CD4-positive, alpha-beta T cell treated with Interleukin-17A for 1 hour (primary cell): ENCODE measurements around the gene EPHA2.

Experiments
- DNase-seq: peaks from one replicate; pipeline ENCODE4 v3.0.0-alpha.2; 2020

The EPHA2 gene

DNA sequence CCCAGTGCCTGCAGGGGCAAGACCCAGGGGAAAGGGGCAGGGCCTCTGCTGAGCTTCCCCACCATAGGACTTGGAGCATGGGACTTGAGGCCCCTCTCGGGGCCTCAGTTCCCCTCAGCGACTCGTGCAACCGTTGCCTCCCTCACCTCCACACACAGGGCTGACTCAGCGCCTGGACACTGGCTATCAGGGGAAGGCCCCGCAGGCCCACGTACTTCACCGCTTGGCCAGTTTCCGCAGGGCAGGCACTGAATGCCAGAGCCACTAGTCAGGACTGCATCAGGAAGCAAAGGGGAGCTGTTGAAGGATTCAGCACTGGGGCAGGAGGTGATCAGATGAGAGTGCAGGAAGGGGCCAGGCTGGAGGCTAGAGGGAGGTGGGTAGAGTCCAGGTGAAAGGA, 66.9 kb downstream of the EPHA2 start:
- DNase-seq, result no peak

DNA sequence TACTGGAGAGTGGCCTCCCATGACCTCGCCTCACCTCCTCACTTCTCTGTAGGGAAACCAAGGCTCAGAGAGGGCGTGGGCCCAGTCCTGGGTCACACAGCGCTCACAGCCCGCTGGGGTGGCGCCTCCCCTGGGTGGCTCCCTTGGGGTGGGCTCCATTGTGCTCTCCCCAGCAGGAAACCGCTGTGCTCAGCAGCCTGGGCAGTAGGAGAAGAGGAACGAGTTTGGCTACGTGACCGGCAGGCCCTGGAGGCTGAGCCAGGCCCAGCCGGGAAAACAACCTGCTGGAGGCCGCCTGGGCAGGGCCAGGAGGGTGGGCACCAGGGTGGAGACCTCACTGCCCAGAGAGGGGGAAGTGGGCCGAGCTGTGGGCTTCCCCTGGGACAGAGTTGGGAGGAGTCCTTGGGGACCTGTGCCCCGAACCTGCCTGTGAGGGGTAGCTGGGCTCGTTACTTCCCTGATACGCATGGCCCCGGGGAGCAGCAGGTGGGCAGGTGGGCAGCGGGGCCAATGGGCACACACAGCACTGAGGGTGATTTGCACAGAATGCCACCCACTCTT, 67.4 kb downstream of the EPHA2 start:
- DNase-seq, result no peak

DNA sequence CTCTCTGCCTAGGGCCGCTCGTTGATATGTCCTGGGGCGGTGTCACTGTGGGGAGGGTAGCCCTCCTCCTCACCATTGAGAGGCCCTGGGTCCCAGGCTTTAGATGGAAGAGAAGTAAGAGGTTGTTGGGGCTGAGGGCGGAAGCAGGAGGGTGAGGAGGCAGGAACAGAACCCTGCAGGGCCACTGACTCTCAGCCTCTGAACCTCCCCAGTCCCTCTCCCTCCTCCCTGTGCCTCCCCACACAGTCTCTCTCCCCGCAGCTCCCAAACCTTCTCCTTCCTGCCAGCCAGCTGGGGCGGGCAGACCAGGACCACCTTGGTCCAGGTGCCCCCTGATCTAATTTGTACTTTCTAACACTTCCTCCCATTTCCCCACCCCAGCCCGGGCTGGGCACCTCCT, 68.1 kb downstream of the EPHA2 start:
- DNase-seq, result no peak

DNA sequence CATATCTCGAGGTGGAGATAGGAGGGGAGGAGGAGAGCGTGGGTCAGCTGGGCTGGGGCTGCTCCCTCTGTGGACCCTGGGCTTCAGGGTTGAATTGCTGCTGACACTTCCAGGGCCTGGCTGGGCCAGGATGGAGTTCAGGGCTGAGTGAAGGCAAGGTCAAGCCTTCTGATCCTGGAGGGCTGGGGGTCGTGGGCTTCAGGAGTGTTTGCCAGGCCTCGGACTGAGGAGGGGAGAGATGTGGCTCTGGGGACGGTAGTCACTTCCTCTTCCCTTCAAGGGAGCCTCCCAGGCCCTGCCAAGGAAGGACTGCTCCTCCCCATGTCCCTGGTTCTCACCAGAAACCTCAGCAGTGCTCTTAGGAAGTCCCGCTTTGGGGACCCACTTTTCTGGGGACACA, 70.3 kb downstream of the EPHA2 start:
- no peak for DNase-seq

DNA sequence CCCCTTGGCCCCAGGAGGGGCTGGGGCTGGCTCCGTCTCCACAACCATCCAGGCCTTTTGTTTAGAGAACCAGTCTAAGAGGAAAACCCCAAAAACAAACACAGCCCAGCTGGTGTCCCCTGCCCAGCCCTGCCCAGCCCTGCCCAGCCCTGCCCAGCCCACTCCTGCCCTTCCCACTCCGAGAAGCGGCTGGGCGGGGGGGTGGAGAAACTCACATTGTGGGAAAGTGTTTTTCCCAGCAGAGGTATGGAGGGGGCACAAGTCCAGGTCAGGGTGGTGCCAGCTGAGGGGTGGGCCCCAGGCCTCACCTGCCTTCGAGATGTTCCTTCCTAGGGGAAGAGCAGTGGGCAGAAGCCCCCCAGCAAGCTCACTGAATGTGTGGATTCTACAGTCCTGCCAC, 72.4 kb downstream of the EPHA2 start:
- DNase-seq, result no peak

DNA sequence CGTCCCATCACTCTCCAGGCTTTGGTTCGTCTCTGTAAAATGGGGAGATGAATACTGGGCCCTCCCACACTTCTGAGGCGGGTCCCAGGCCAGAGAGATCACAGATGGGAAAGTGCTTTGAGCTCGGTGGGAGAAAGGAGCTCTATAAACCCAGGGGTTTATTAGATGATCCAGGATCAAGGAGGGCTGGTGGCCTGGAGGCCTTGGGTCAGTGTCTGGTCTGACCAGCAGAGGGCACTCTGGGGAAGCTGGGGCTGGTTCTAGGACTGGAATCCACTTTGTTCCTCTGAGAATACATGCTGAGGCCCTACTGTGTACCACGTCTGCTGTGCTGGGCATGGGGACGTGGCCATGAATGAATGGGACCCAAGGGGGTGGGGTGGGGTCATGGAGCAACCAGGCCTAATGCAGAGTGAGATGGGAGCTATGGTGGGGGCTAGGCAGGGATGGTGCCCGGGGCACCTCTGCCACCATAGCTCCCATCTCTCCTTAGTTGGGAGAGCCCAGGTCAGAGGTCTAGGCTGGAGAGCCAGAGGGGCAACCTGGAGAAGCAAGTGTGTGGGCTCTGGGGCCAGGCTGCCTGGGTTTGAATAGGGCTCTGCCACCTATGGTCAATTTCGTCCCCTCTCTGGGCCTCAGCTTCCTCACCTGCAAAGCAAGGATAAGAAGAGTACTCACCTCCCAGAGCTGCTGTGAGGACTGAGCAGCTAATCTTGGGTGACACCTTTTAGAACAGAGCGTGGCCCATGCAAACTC, 73.4 kb downstream of the EPHA2 start:
- DNase-seq, result peak; percentile 64

DNA sequence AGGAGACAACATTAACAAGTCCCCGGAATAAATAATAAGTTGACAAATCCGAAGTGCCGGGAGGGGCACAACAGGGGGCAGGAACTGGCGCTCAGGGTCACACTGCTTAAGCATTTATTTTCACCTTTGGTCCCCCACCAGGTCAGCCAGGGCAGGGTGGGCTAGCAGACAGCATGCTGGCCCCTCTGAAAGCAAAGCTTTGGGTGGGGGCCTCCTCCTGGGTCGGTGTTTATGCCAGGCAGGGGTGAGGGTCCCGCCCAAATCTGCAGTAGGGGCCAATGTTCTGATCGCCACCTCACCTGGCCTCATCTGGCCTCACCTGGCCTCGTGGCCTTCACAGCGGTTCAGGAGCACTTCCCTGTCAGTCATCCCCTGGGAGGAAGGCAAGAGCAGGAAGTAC, 74.2 kb downstream of the EPHA2 start:
- no peak for DNase-seq

DNA sequence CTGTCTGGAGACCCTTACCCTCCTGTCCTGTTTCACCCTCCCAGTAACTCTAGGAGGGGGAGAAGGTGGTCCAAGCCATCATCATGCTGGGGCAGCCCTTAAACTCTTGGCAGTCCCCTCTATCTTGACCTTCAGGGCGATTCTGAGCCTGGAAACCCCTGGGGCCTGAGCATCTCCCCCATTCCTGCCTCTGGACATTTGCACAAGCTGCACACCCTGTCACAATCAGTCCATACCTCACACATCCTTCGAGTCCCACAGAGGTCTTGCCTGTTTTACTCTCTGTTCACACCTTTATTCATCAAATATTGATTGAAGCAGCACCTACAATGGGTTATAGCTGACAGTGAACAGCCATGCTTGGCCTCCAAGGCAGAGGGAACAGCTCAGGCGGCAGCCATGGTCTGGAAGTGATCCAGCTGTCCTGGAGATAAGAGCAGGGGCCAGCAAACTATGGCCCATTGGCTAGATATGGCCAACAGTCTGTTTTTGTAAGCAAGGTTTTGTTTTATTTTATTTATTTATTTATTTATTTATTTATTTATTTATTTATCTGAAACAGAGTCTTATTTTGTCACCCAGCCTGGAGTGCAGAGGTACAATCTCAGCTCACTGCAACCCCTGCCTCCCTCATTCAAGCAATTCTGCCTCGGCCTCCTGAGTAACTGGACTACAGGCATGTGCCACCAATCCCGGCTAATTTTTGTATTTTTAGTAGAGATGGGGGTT, 75.3 kb downstream of the EPHA2 start:
- no peak for DNase-seq

DNA sequence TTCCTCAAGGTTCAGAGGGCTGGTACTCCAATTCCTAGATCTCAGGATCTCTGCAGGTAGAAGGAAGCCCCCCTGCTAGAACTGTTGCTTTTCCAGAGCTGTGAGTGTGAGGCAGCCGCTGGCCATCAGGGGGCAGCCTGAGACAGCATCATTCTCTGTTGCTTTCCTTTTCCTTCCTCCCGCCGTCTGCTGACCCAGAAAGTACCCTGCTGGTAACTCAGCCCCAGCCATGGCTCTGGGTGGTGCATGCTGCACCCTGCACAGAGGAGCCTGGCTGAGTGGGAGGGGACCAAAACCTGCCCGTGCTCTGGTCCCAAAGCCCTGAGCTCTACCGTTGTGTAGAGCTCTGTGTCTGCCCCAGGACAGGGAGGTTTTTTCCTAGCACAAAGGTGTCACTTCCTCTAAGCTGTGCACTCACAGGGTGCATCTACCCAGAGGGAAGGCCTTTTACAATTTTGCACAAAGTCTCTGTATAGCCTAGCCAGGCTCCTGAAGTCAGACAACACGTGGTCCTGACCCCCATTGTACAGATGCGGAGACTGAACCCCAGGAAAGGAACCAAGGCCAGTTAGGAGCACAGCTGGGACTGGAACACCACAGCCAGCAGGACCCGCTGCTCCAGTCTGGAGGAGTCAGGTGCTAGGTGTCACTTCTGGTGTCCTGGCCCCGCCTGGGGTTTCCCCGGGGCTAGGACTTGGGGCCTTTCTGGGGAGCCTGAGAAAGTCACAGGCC, 76.8 kb downstream of the EPHA2 start:
- DNase-seq, result peak; percentile 81

DNA sequence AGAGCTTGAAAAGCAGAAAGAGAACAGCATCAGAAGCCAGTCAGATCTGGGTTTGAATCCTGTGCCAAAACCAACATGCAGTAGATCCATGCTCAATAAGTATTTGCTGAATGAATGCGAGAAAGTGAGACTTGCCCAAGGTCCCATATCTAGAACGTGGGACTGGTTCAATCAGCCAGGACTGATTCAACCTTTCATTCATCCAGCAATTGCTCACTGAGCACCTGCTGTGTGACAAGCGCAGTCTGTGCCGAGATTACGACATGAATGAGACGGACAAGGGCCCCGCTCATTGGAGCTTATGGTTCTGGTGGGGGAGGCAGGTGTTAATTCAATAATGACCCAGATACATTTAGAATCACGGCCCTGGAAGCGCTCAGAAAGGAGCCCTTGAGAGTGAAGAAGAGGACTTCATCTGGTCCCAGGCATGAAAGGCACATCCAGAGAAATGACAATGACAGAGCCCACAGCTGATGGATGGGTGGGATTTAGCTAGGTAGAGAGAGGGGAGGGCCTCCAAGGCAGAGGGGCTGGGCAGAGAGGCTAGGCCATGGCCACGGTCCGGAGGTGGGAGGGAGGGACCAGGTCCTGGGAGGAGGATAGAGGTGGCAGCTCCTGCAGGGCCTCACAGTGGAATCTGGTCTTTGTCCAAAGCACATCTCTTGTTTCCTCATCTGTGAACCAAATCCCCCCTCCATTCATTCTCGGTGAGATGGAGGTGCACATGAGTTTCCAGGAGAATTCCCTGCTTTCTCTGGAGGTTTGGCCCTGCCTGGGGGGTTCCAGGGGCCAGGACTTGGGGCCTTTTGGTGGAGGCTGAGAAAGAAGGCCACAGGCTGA, 78.2 kb downstream of the EPHA2 start:
- DNase-seq, result no peak

DNA sequence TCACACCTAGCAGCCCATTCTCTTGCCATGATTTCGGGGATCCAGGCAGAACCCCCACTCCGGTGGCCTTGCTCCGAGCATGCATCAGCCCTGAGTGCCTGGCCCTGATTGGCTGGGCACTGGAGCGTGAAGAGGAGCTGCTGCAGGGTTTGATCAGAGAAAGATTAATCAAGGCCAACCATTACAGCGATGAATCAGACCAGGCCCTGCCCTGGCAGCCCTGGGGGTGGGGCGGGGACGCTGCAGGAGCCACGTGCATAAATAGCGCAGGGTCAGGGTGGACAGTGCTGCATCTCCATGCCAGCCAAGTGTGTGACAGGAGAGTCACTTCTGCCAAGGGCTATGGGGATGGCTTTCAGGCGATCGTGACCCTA, 79.0 kb downstream of the EPHA2 start:
- DNase-seq, result no peak

DNA sequence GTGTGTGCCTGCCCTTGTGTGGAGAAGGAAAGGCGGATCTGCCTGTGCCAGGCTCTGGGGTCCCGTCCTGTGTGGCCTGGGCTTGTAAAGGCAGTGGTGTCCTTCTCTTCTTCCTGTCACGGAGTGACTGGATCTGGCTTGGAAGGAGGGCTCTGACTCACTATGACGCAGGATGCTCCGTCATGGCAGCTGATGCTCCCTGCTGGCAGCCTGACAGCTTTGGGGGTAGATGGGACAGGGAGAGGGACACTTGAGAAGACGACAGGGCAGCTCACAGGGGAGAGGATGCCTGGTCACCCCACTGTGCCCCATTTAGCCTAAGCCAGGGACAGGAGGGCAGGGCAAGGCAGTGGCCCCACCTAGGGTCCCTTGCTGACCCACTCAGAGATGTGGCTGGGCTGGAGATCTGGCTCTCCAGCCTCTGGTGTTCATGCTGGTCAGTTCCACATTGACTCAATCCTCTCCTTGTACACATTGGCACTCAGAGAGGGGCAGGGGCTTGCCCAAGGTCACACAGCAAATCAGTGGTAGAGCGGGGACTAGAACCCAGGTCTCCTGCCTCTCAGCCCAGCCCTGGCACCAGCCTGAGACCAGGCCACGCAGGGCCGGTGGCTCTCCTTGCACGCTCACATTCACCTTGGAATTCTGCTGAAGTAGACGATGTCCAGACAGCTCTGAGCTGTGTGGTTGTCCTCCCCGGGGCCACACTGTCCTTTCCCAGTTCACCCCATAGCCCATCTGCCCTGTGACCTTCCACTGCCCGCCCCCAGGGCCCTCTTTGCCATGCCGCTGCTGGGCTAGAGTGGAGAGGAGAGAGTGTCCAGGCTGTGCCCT, 79.6 kb downstream of the EPHA2 start:
- DNase-seq, result no peak

DNA sequence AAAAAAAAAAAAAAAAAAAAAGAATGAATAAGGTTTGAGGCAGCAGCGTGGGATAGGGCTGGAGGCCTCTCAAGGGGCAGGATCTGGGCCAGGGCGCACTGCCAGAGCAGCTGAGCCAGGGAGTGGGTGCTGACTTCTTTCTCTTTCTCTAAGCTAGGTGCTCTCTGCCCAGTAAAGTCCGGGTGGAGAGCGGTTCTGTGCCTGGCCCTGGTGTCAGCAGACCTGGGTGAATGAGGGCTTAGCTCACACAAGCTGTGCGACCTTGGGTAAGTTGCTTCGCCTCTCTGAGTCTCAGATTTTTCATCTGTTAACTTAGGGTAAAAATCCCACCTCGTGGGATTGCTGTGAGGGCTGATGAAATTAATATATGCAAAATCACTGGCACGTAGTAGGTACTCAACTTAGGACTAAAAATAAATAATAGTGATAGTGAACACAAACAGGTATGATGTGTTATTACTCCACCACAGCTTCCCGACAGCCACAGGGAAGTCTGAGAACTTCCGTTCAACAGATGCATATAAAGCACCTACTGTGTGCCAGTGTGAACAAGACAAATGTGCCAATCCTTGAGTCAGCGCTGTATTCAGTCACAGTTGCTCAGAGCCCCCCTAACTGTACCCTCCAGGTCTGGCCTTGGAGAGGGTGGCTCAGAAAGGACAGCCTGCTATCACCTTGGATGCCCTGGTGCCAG, 80.4 kb downstream of the EPHA2 start:
- DNase-seq, result no peak
